NCI-H187 treated with DMSO at 0.1 percent for 48 hours (cell line): ENCODE results near the gene NMUR2.
A peak's percentile ranks its signal among the peaks of the same experiment; 100 is the strongest.

Experiments used
- DNase-seq: peaks from one replicate; lab custom pipeline; 2025; lab: John Stamatoyannopoulos, UW

The NMUR2 gene

GRCh38 chr5:152405145-152405544 is at the start of gene NMUR2:
Gene NMUR2 (minus strand): TSS chr5:152405279. CDS start chr5:152405113, 166 bp downstream.
- peak; percentile 1 for DNase-seq

GRCh38 chr5:152443935-152444334 is 38.9 kb upstream of the NMUR2 start:
- DNase-seq: no peak

GRCh38 chr5:152439791-152440190 is 34.7 kb upstream of the NMUR2 start:
- DNase-seq: no peak

GRCh38 chr5:152437866-152438265 is 32.8 kb upstream of the NMUR2 start:
- no peak for DNase-seq

GRCh38 chr5:152427721-152428120 is 22.6 kb upstream of the NMUR2 start:
- DNase-seq: no peak

DNA sequence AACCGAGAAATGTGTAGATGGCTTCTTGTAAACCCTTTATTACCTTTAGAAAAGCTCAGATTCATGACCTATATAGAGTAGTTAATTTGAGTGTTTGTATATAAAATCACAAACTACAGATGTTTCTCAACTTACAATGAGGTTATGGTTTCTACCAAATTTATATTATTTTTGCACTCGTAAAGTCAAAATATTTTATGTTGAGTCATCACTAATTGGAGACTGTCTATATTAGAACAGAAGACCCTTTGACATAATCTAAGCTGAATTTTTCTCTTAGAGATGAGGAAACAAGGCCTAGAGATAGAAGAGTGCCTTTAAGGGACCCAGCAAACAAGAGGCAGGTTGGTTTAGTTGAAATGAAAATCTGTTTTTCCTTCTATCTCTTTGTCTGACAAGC is 20.0 kb upstream of the NMUR2 start:
- DNase-seq: no peak

DNA sequence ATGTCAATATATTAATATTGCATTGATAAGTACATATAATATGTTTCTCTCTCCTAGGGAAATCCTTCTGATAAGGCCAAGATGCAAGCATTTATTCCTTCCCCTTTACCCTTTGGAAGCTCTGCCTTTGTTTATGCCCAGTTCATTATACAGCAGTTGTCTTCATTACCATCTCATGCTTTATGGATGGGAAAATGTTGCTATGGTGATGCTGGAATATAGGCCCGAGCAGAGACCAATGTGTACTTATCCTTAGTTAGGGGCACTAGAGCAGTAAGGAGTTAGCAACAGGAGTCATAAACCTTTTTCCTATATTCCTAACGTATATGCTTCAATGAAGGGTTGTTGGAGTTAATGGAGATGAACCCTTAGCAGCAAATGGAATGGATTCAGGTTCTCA is 19.4 kb upstream of the NMUR2 start:
- no peak for DNase-seq

GRCh38 chr5:152422081-152422480 is 17.0 kb upstream of the NMUR2 start:
- DNase-seq: no peak

GRCh38 chr5:152412129-152412528 is 7.0 kb upstream of the NMUR2 start:
- DNase-seq: no peak

GRCh38 chr5:152406082-152406481 is 1.0 kb upstream of the NMUR2 start:
- no peak for DNase-seq

GRCh38 chr5:152404494-152404893 is 585 bp downstream of the NMUR2 start:
- no peak for DNase-seq

DNA sequence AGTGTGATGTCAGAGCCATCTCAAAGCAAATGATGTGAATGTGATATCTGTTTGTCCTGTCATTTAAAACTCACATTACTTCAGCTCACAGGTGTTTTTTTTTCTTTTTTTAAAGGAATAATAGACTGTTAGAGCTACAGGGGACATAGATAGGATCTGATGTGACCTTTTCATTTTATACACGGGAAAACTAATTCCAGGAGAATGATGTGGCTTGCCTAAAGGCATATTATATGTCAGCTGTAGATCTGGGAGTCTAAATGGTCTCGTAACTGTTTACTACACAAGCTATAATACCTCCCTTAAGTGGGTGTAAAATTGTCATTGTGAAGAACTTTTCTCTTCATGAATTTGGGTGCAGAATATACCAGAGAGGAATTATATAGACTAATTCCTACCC is 2.0 kb downstream of the NMUR2 start:
- DNase-seq: no peak

DNA sequence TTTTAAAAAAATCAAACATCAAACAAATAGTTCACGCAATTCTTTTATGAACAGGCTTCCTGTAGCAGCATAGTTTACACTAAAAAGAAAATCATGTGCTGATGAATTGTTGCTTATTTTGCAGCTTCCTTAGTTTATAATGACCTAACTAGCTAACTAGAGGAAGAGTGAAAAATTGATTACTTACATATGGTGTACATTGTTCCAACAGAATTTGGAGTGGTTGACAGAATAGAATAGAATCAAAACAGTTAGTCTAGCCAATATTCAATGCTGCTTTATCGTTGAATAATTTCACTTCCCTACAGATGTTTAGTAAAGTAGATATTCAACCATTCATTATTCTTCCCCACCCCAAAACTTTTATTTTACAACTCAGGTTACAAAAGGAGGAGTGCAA is 4.2 kb downstream of the NMUR2 start:
- no peak for DNase-seq

DNA sequence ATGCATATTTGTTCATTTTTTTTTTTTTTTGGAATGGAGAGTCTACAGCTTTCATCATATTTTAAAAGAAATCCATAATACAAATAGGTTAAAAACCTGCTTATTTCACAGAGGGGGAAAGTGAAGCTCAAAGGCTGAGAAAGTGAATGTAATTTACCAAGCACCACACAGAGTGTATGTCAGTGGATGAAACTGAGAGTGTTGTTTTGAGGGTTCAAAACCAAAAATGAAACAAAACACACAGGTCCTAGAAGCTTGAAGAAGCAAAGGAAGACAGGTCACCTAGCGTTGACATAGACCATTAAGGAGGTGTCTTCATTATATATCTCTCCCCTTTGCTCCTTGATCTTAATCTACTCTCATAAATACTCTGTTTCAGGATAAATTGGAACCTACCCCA is 7.5 kb downstream of the NMUR2 start:
- DNase-seq: no peak

DNA sequence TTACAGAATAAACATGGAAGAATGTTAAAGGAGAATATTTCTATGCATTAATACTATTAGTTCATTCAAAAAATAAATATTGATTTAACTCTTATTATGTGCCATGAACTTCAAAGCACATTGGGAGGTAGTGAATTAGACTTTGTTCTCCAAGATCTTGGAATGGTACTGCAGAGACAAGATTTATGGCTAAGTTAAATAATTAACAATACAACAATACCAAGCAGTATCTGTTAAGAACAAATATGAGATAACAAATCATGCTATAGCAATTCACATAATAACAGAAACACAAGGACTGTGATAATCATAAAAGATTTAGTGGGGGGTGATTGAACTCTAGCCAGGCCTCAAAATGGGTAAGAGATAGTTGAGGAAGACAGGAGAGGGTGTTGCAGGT is 11.6 kb downstream of the NMUR2 start:
- DNase-seq: no peak

DNA sequence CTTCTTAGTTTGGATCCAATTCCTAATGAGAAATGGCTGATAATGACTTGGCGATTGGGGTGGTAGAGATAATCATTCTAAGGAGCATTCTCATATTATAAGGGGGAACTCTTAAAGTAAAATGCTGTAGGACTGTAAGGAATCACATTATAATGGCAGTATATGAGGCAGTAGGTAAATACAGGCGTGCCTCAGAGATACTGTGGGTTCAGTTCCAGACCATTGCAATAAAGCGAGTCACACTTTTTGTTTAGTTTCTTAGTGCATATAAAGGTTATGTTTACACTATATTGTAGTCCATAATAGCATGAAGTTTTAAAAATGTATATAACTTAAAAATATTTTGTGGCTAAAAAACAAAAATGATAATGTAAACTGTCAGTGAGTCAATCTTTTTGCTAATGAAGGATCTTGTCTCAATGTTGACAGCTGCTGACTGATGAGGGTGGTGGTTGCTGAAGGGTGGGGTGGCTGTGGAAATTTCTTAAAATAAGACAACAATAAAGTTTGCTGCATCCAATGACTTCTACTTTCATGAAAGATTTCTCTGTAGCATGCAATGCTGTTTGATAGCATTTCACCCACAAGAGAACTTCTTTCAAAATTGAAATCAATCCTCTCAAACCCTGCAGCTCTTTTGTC is 15.8 kb downstream of the NMUR2 start:
- DNase-seq: no peak

DNA sequence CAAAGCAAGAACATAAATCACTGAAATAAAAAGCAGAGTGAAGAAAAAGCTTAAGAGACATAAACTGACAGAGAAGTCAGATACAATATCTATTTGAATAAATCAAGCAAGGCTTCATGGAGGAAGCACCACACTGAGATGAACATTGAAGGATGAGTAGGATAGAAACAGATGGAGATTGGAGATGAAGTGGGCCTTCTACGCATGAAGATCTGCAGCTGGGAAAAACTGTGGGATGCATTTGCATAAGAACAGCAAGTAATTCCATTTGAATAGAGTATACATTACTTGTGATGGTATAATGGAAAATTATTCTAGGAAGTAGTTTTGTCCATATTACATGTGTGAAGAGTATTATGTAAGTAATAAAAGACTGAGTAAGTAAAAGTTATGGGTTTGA is 16.5 kb downstream of the NMUR2 start:
- DNase-seq: no peak

DNA sequence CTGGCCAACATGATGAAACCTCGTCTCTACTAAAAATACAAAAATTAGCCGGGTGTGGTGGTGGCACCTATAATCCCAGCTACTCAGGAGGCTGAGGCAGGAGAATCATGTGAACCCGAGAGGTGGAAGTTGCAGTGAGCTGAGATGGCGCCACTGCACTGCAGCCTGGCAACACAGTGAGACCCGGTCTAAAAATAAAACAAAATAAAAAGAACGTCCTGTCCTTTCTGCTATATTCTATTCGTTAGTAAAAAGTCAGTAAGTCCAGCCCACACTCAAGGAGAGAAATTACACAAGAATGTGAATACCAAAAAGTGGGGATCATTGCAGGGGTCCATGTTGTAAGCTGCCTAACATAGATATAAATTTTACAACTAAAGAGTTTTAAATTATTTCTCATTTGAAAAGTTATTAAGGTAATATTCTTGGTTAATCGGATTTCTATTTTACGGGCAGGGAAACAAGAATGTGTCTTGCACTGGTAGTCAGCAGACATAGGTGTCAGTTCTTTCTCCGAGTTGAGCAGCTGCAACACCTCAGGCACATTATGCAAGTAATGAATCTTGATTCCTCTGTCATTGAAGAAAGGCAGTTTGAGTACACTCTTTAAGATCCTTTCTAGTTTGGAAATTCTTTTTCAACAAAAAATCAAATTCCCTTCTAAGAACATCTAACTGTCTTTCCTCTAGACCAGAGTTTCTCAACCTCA is 24.5 kb downstream of the NMUR2 start:
- DNase-seq: no peak

DNA sequence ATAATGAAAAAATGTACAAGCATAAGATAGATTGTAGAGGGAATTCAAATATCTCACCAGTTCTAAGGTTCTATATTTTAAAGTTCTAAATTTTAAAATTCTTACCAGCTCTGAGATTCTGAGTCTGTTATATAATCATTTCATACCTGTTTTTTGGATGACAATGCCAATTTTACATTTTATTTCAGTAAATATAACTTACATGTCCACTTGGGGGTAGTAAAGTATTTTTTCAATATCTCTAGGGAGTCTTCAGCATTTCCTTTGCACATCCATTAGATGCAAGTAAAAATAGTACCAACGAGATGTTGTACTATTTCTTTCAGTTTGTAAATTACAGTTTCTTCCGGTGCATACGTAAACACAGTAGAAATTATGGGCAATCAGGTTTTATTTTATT is 25.7 kb downstream of the NMUR2 start:
- DNase-seq: no peak

- no peak for DNase-seq
Observed at GRCh38 chr5:152378730-152379129, 26.3 kb downstream of the NMUR2 start.

DNA sequence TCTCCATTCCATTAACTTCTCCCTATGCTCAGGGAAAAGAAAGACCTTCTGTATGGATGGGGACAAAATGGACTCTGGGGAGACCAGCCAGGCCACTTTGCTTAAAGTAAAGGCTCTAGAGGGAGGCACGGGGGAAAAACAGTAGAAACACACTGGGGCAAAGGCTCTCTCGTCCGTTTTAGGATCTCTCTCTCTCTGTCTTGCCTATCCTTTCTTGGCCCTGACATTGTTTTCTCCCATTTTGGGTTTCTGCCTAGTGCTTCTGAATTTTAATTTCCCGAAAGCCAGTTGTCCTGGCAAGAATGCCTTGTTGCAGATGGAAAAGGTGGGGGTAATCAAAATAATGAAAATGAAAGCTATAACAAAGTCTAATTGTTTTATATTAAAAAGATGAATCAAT is 28.2 kb downstream of the NMUR2 start:
- no peak for DNase-seq

GRCh38 chr5:152374711-152375275 is 30.3 kb downstream of the NMUR2 start:
- no peak for DNase-seq

DNA sequence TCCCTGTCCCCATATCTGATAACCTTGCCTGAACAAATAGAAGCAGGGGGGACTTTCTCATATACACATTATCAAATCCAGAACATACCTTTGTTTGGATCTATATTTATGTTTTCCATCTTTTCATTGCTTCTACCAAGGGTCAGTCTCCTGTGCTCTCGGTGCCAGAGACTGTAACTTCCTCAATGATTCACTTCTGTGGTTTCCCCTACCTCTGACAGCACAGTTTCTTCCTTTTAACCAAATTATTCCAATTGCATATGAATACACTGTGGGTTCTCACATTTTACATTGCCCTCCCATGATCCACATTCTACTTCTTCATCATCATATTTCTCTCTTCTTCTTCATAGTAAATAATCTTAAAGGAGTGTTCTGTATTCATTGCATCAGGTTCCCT is 32.2 kb downstream of the NMUR2 start:
- DNase-seq: no peak

DNA sequence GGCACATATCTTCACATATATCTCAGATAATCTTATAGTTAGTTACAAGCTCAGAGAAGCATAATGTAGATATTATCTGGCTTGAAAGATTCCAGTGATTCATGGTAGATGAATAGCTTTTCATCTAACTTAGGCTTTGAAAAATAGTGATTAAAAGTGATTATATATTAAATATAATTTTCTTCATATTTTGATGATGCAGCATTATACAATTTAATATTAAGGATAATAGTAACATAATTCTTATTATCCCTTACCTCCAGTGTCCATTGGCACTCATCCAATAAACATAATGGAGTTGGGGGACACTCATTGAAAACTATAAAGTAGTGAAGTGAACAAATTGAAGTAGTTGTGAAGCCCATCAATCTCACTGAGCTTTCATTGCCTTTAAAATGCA is 35.8 kb downstream of the NMUR2 start:
- no peak for DNase-seq
